Mesothelial cell of epicardium (in vitro differentiated cells): ENCODE data around the gene MVK. TPM values are rescaled to one million over a fixed set of nuclear protein-coding genes. Genes with fewer than 3 reads are reported as not detected.

Experiments used
- DNase-seq, 2 experiments: peaks; one replicate each; pipeline ENCODE4 v3.0.0; 2021; ENCODE audit warnings: low spot score in 2 of 2; ENCODE audit not compliant: unreplicated experiment in 2 of 2
- H3K27ac Mint-ChIP-seq: 2 replicates; pipeline ENCODE4 v1.8.0; 2021; ENCODE audit warnings: mixed read lengths
- H3K27me3 Mint-ChIP-seq: 2 replicates; pipeline ENCODE4 v1.8.0; 2021; ENCODE audit warnings: low read depth, mixed read lengths
- H3K36me3 Mint-ChIP-seq: 2 replicates; pipeline ENCODE4 v1.8.0; 2021; ENCODE audit warnings: mixed read lengths
- H3K4me1 Mint-ChIP-seq: 2 replicates; pipeline ENCODE4 v1.8.0; 2021; ENCODE audit warnings: mixed read lengths
- H3K4me3 Mint-ChIP-seq: 2 replicates; pipeline ENCODE4 v1.8.0; 2021; ENCODE audit warnings: mild to moderate bottlenecking, moderate library complexity, mixed read lengths
- H3K9me3 Mint-ChIP-seq: 2 replicates; pipeline ENCODE4 v1.8.0; 2021; ENCODE audit warnings: mixed read lengths
- CTCF ChIP-seq: fragments of 200-600 bp; sonication (generic); IDR thresholded peaks from one replicate; pipeline ENCODE4 v1.5.0; 2021; ENCODE audit warnings: antibody characterized with exemption; ENCODE audit not compliant: unreplicated experiment
- total RNA-seq: library from RNA; stranded (reverse); gene quantifications from 3 replicates; pipeline ENCODE4 v1.2.1, GENCODE V29; 2021

MVK gene
- total RNA-seq, 1 donor from 2014 or later = 18.0 TPM

- Mint-ChIP-seq H3K36me3 (peaks cover 5% of the 10 kb centered on the region), H3K9me3 (no peaks in the 10 kb centered on the region), H3K27me3 (no peaks in the 10 kb centered on the region), H3K27ac (no peak overlapping the region), H3K4me1 (no peaks in the 10 kb centered on the region), H3K4me3 (no peak overlapping the region)
- no peak for TF ChIP-seq CTCF
- no peak for DNase-seq
Observed at GRCh38 chr12:109567296-109567695, 6.3 kb upstream of the MVK start.

- no peak overlapping the region for H3K27ac Mint-ChIP-seq
- H3K4me1 Mint-ChIP-seq = peaks cover 6% of the 10 kb centered on the region
- no peak for DNase-seq
- no peak overlapping the region for H3K4me3 Mint-ChIP-seq
- peaks cover 2% of the 10 kb centered on the region for H3K36me3 Mint-ChIP-seq
- no peak for TF ChIP-seq CTCF
- H3K9me3 Mint-ChIP-seq = no peaks in the 10 kb centered on the region
- H3K27me3 Mint-ChIP-seq = no peaks in the 10 kb centered on the region
Observed at GRCh38 chr12:109567967-109568366, 5.6 kb upstream of the MVK start.

GRCh38 chr12:109568486-109568885 lies 5.1 kb upstream of the MVK start:
- Mint-ChIP-seq H3K4me1 (peaks cover 9% of the 10 kb centered on the region), H3K27ac (no peak overlapping the region), H3K27me3 (no peaks in the 10 kb centered on the region), H3K36me3 (peaks cover 2% of the 10 kb centered on the region), H3K4me3 (no peak overlapping the region), H3K9me3 (no peaks in the 10 kb centered on the region)
- TF ChIP-seq CTCF = no peak
- DNase-seq = no peak

- no peak for TF ChIP-seq CTCF
- no peaks in the 10 kb centered on the region for H3K9me3 Mint-ChIP-seq
- peaks cover 20% of the 10 kb centered on the region for H3K4me1 Mint-ChIP-seq
- no peaks in the 10 kb centered on the region for H3K27me3 Mint-ChIP-seq
- H3K27ac Mint-ChIP-seq = no peak overlapping the region
- H3K36me3 Mint-ChIP-seq = peaks cover 4% of the 10 kb centered on the region
- peak overlapping the region; percentile 13 for H3K4me3 Mint-ChIP-seq
- DNase-seq = no peak
Observed at GRCh38 chr12:109571773-109572505, 1.7 kb upstream of the MVK start.

GRCh38 chr12:109572506-109572845 lies 1.1 kb upstream of the MVK start:
- Mint-ChIP-seq H3K36me3 (peaks cover 7% of the 10 kb centered on the region), H3K4me1 (peaks cover 20% of the 10 kb centered on the region), H3K9me3 (no peaks in the 10 kb centered on the region), H3K27ac (peak overlapping the region; percentile 96), H3K27me3 (no peaks in the 10 kb centered on the region), H3K4me3 (peak overlapping the region; percentile 87)
- no peak for DNase-seq
- no peak for TF ChIP-seq CTCF

- peak overlapping the region; percentile 87 for H3K4me3 Mint-ChIP-seq
- peaks cover 20% of the 10 kb centered on the region for H3K4me1 Mint-ChIP-seq
- DNase-seq = no peak
- peaks cover 9% of the 10 kb centered on the region for H3K36me3 Mint-ChIP-seq
- no peak for TF ChIP-seq CTCF
- peak overlapping the region; percentile 96 for H3K27ac Mint-ChIP-seq
- no peaks in the 10 kb centered on the region for H3K27me3 Mint-ChIP-seq
- H3K9me3 Mint-ChIP-seq = no peaks in the 10 kb centered on the region
Observed at GRCh38 chr12:109573914-109574244, 285 bp downstream of the MVK start.
